T-helper 22 cell (primary cell): ENCODE results near the gene NKAIN2.
"Not testable (repeated sequence)": the region's sequence is repeated elsewhere in the genome, so short reads cannot be mapped to it uniquely, and the experiment has no call there.

Experiments used
- DNase-seq: peaks from one replicate; pipeline ENCODE4 v3.0.0-alpha.2; 2020; ENCODE audit warnings: low read depth

NKAIN2 gene

DNA sequence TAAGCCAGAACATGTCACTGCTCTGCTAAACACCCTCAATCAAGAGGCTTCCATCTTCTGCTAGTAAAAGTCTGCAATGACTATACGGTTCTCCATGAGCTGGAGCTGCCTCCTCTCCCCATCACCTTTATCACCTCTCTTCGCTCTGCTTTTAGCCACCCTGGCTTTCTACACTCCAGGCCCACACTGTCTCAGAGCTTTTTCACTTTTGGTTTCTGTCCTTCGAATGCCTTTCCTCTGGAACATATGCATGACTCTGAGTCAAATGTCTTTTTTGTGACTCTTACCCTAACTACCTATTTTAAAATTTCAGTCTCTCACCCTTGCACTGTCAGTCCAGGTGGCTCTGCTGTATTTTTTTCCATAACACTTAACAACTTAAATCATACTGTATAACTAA lies 633.1 kb downstream of the NKAIN2 start:
- no peak for DNase-seq

DNA sequence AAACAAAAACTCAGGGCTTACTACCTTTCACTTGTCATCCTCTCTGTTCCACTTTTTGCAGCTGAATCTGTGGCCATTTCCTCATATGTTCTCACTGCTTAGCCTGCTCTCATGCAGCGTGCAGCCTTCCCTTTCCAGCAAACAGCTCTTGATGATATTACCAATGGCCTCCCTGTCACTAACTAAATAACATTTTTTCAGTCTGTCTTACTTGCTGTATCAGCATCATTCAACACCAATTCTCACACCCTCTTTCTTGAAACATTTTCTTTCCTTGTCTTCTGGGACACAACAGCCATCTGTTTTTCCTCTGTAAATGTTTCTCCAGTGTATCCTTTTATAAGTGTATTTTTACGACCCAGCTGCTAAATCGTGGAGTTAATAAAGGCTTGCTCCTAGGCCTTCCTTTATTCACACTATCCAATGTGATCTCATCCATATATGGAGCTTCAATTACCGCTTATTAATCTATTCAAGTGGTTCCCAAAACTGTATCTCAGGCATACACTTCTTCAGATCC lies 634.9 kb downstream of the NKAIN2 start:
- no peak for DNase-seq

DNA sequence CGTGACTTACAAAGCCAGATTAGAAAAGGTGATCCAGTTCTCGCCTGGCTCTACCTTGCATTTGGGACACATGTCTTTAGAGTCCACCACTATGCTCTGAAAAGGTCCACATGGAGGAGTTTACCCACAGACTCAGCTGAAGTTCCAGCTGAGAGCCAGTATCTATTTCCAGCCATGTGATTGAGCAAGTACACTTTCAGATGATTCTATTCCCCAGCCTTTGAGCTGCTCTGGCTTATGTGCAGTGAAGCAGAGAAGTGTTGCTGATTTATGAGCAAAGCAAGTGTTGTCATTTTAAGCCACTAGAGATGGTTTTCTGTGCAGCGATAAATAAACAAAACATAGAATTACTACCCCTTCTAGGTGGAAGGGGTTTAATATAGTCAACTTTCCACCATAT lies 637.8 kb downstream of the NKAIN2 start:
- DNase-seq = no peak

DNA sequence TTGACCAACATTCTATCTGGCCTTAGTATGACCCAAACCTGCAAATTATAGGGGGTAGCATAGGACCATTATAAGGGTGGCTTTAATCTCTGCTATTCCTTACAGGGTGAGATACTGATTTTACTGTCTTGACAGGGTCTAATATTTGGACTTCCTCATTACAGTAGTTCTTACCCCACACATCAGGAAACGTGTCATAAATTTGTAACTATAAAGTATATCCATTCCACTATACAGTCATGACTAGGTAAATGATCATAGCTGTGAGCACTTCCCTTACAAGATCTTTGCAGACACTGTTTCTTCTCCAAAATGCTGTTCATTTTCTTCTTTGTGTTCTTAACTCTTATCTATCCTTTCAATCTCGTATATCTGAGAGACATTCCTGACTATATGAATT lies 639.9 kb downstream of the NKAIN2 start:
- no peak for DNase-seq

DNA sequence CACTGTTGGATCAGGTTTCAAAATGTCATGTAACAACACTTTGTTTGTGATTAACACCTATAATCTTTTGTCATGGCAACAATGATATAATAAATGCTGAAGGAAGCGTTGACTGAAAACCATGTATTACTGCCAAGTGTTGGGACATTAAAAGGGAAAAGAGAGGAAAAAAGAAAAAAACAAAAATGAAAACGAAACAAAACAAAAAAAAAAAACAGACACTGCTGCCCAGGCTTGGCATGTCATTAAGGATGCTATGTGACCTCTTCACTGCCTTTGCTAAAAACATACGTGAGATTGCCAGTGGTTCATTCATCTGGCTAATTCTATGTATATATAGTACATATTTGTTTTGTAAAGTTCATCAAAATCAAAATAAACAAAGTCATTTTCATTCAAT lies 641.9 kb downstream of the NKAIN2 start:
- no peak for DNase-seq

DNA sequence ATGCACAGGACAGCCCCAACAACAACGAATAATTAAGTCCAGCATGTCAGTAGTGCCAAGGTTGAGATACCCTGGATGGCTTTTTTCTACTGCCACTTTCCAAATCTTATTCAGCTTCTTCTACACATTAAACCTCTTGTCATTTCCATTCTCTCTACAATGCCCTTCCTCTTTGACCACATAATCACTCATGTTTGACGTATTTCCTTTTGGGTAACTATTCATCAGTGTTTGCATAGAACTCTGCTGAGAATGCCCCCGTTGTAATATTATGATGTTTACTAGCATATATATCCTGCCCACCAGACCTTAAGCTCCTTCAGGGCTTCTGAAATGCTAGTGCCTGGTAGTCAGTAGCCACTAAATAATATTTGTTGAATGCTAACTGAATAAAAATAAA lies 643.3 kb downstream of the NKAIN2 start:
- DNase-seq = no peak

DNA sequence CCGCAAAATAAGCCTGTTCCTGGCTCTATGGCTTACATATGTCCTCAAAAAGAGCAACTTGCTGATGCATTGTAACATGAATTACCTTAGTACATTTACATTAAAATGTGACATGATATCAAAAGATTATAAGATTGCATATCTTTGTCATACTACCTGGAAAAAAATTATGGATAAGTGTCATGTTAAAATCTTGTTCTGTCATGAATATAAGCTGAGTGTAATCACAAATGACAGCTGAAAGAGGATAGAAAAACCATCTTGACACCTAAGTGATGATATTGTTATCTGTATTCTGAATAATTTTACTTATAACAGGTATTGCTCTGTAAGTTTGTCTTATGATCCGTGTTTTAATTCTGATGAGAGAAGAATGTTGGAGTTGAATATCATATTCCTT lies 655.6 kb downstream of the NKAIN2 start:
- no peak for DNase-seq

DNA sequence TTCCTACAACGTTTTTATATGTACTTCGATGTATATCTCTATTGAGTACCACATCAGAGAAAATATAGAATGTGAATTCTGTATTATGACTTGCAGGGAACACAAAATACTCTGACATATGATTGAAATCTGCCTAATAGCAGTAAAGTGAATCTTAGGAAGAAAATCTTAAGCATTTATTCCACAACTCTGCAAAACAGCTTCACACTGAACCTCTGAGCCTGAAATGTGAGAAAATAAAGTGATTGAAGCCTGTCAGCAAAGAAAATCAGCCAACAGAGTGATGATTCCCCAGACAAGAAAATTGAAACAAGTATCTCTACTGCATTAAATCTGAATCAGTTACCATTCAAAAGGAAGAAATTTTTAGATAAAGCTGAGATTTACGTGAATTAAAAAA lies 659.1 kb downstream of the NKAIN2 start:
- DNase-seq = no peak

DNA sequence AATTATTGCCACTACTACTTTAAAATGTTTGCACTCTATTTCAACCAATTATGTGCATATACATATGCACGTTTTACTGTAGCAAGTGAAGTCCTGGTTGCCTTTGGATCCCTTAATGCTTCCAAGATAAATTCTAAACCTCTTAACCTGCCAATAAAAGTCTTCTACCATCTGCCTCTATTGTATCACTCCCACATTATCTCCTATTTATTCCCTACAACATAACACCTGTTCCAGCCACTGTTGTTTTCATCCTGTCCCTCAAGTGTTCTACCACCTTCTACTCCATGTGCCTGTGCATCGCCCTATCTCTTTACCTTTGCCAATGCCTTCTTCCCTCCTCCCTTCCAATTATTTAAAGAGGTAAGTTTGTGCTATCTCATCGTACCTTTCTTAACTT lies 659.6 kb downstream of the NKAIN2 start:
- no peak for DNase-seq

DNA sequence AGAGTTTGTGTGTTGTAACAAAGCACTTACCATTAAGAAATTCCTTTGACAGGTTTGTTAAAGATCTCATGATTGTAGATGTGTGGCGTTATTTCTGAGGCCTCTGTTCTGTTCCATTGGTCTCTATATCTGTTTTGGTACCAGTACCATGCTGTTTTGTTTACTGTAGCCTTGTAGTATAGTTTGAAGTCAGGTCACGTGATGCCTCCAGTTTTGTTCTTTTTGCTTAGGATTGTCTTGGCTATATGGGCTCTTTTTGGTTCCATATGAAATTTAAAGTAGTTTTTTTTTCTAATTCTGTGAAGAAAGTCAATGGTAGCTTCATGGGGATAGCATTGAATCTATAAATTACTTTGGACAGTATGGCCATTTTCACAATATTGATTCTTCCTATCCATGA lies 660.9 kb downstream of the NKAIN2 start:
- not testable (repeated sequence) for DNase-seq

DNA sequence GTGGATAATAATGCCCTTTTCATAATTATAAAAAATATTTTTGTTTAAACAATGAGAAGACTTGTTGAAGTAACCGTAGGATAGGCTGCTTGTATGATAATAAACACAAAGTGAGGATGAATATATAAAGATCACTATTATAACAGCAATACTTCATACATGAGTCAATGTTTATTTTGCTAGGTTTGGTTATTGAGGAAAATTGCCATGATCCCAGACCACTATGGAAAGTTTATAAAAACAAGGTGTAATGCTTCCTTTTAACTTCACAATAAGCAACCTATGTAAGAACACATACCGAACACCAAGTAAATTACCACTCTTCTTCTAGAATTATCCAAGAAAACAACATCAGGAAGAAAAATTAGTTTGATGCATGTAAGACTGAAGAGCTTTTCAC lies 663.3 kb downstream of the NKAIN2 start:
- DNase-seq = no peak

DNA sequence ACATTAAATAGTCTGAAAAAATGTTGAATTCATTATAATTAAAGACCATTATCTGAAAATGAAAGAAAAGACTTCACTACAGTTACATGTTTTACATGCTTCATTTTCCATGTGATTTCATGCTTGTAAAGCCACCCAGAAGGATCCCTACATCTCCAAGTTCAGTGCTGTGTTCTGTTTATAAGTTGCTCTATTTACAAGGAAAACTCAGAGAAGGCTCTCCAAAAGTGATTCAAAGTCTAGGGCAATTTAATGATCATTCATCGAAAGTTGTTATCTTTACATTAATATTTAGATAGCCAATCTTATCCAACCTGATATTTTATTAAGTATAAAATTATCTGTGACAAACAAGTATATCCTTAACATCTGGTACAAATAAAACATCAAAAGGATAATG lies 663.7 kb downstream of the NKAIN2 start:
- DNase-seq = no peak

DNA sequence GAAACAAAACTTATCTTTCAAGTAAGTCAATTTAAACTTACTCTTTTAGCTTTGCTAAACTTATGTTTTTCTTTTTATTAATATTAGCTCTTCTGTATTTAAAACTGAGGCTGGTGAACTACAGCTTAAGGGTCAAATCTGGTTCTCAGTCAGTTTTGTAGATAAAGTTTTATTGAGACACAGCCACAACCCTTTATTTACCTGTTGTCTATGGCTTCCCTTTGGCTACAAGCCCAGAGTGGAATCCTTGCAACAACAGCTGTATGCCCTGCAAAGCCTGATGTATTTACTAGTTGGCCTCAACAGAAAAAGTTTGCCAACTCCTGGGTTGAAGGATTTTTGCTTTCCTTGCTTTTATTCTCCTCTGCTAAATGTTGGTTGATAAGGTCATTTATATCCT lies 667.1 kb downstream of the NKAIN2 start:
- DNase-seq = no peak

DNA sequence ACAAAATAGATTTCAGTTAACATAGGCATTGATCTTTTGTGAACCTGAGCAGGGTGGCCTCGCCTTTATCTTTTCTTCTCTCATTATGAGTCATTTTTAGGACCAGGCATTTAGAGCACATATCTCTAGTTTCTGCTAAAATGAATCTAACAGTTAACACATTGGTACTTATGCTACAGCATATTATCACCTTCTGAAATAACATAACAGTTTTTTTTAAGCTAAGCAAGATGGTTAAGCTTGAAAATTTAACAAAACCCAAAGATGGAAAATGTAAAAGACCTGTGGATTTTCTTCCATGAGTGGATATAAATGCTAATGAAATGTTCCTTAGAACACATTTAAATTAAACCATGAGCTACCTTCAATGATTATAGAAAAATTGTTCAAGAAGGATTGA lies 671.5 kb downstream of the NKAIN2 start:
- no peak for DNase-seq

DNA sequence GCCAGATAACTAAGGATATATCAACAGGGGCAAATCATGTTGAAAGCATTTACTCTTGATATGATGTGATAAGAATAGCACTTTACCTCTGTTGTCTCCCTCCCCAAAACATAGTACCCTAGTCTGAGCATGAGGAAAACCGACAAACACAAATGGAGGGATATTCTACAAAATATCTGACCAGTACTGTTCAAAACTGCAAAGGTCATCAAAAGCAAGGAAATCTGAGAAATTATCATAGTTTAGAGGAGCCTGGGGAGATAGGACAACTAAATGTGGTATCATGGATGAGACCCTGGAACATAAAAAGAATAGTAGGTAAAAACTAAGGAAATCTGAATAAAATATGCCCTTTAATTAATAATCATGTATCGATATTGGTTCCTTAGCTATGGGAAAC lies 675.2 kb downstream of the NKAIN2 start:
- DNase-seq = no peak

DNA sequence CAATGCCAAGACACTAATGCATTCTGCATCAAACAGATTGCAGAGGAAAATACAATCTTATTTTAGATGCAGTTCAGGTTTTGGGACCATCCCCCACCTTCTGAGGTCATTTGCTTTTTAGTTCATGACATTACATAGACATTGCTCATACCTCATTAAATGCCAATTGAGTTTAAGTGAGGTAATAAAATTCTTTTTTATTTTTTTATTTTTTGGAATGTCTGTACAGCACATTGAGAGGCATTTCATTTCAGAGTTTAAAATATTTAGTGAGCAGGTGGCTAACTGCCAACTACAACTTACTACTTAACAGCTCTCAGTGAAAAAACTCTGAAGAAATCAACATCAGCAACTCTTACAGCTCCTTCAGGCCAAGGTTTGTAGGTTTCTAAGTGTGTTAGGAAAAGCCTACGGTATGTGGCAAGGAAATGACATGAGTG lies 676.3 kb downstream of the NKAIN2 start:
- DNase-seq = no peak

DNA sequence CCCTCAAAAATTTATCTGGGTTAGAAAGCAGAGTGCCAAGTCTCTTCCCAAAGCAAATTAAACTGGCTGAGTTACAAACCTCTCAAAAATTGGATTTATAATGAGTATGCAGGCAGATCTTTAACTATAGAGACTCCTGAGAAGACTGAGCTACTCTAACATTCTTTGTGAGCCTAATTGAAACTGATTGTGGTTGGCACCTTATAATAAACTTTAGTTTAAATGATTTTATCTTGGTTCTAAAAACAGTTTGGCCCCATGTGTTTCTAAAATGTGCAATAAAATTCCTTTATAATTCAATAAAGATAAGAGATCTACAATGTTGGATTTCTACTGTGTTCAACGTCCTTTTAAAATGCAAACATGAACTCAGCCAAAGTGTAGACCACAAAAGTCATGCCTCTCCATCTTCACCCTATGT lies 678.4 kb downstream of the NKAIN2 start:
- DNase-seq = no peak

DNA sequence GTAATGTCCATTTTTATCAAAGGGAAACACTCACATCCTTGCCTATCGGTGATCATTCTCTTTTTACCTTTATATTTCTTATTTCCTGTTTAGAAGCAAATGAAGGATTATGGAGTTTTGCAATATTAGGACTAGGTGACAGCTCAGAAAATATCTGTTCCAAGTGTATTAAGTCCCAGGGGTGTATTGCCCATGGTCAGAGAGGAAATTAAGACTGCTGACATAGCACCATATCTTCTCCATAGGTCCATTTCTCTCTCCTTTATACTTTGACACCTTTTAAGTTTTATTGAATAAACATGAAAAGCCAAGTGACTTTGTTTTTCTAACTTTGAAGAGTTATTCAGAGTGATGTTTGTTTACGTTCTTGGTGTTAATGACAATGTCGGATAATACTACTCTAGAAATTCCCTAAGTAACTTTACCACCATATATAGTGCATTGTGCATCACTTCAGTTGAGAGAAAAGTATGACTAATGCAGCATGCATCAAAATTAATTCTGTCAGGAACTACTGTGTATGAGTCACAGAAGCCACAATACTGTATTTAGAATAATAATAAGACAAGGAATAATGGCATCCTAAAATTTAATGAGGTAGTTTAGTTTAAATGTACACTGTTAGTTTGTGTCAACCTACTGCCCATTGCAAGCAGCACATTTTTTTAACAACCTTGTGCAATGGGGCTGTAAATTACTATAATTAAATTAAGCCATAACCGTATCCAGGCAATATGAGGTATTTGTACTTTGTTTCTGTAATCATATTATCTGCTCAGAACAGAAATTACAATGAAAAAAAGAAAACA lies 684.2 kb downstream of the NKAIN2 start:
- DNase-seq = no peak

DNA sequence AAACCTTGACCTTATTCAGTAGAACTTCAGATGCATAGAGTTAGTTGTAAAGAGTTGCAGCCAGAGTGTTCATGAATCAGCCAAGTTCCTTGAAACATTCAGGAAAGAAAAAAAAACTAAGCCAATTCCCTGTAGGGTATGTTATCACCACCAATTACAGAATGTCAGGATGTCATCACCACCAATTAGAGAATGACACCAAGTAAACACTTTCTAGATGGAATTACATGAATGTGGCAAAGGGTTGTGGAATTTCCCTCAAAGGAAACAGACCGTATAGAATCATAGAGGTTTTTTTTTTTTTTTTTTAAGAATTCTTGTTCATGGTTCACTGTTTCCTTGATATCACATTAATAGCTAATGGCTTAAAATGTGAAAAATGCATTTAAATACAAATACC lies 686.5 kb downstream of the NKAIN2 start:
- no peak for DNase-seq

DNA sequence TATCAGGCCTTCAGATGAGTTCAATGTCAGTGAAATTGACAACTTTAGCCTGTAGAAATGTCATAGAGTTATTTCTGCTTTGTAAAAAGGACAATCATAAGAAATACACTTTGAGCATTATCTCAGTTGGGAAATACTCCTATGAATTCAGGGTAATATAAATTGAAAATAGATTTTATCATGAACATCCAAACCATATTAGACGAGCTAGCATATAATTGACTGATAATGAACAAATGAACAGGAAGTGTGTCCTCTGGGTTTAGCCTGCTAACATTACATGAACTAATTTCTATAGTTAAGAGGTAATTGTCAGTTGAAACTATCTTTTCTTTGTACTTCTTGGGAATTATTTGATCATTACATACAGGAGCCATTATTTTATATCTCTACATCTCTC lies 689.6 kb downstream of the NKAIN2 start:
- DNase-seq = no peak

DNA sequence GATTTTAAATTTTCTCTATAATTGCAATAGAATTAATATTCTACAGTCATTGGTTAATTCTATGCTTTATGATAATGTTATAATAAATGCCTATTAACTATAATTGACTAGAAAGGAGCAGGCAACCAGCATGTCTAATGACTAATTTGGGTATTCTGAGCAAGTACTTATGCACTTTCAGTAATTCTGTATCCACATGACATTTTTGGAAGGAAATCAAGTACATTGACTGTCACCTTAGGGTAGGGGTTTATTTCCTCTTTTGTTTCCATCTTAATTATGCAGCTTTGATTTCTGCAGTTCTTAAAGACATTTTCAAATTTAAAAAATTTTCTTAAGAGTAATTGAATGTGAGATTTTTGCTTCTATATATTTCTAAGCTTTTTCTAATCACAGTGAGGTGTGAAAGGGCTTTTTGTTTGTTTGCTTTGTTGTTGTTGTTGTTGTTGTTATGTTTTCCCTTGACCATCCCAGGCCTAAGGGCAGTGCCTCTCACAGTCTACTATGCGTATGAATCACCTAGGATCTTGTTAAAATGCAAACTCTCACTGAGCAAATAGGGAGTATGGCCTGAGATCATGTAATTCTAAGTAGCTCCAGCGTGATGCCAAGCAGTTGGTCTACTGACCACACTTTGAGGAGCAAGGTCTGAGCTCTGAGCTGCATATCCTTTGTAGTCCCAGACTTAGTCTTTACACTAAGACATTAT lies 691.4 kb downstream of the NKAIN2 start:
- no peak for DNase-seq

DNA sequence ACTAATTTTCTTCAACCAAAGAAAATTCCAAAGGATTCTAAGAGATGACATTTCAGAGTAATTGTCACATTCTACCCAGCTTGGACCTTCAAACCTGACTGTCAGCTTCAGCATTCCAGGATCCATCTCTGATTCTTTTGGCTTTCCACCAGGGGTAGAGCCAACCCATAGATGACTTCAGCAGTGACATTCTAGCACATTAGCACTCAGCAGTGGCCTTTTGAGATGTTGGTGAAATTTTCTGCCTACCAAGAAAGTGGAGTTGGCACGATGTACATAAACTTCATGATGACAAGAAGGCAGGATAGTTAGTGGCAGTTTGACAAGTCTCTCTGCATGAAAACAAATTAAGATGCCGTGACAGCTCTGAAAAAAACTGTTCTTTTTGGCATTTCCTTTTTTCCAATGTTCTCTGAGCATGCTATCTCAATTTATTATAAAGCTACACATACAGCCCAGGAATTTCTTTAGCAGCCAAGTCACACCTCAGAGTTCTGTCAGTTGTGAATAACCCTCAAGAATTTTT lies 692.1 kb downstream of the NKAIN2 start:
- no peak for DNase-seq

DNA sequence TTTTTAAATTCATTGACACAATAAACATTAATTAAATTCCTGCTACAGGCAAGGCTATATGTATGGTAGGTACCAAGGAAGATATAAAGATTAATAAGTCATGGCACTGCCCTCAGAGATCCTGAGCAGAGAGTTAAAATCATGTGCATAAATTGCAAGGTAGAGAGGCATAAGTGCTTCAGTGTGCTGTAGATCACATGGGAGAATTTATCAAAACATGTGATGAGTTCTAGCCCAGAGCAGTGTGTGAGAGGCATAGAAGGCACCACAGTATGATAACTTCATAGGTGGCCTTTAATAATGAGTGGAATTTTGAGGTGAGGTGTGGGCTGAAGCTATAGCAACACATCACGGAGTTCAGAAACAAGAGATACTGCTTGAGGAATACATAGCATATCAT lies 692.7 kb downstream of the NKAIN2 start:
- DNase-seq = no peak
